ENCODE results near the gene VPS8.

DNA sequence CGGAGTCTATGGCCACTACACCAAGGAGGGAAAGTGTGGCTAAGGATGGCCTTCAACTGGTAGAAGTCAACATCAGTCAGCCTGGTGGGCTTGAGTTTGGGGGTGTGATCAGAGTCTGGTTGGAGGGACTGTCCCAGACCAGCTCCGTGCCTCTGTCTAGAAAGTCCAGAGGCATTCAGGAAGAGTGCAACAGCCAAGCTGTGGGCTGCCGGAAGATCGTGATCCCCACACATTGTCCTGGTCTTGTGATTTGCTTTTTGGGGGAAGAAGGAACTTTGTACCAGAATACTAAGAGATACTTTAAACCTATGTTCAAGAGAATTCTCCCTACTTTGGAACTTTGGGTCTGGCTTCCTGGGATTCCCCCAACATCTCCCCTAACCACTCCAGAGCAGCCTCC is 47.8 kb upstream of the VPS8 start:
- TF ChIP-seq POLR2AphosphoS5 (IDR thresholded peaks at IDR 0.05; ENCODE audit: low read depth, low read length) (no peak), SIN3A (IDR thresholded peaks at IDR 0.05; ENCODE audit: borderline replicate concordance, insufficient read depth, low read depth, low read length) (no peak)
- TF ChIP-seq, protein P1, sequence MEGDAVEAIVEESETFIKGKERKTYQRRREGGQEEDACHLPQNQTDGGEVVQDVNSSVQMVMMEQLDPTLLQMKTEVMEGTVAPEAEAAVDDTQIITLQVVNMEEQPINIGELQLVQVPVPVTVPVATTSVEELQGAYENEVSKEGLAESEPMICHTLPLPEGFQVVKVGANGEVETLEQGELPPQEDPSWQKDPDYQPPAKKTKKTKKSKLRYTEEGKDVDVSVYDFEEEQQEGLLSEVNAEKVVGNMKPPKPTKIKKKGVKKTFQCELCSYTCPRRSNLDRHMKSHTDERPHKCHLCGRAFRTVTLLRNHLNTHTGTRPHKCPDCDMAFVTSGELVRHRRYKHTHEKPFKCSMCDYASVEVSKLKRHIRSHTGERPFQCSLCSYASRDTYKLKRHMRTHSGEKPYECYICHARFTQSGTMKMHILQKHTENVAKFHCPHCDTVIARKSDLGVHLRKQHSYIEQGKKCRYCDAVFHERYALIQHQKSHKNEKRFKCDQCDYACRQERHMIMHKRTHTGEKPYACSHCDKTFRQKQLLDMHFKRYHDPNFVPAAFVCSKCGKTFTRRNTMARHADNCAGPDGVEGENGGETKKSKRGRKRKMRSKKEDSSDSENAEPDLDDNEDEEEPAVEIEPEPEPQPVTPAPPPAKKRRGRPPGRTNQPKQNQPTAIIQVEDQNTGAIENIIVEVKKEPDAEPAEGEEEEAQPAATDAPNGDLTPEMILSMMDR (IDR thresholded peaks at IDR 0.05) = no peak

Data from Panc1 (cell line).